HG03060 (cell line): ENCODE data around the gene PIF1.

Experiments
- ATAC-seq: cut with Tn5 transposase; IDR thresholded peaks from one replicate; pipeline ENCODE4 v1.9.1; 2021; ENCODE audit warnings: low read depth, moderate number of reproducible peaks; ENCODE audit not compliant: unreplicated experiment

The PIF1 gene, protein sequence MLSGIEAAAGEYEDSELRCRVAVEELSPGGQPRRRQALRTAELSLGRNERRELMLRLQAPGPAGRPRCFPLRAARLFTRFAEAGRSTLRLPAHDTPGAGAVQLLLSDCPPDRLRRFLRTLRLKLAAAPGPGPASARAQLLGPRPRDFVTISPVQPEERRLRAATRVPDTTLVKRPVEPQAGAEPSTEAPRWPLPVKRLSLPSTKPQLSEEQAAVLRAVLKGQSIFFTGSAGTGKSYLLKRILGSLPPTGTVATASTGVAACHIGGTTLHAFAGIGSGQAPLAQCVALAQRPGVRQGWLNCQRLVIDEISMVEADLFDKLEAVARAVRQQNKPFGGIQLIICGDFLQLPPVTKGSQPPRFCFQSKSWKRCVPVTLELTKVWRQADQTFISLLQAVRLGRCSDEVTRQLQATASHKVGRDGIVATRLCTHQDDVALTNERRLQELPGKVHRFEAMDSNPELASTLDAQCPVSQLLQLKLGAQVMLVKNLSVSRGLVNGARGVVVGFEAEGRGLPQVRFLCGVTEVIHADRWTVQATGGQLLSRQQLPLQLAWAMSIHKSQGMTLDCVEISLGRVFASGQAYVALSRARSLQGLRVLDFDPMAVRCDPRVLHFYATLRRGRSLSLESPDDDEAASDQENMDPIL

DNA sequence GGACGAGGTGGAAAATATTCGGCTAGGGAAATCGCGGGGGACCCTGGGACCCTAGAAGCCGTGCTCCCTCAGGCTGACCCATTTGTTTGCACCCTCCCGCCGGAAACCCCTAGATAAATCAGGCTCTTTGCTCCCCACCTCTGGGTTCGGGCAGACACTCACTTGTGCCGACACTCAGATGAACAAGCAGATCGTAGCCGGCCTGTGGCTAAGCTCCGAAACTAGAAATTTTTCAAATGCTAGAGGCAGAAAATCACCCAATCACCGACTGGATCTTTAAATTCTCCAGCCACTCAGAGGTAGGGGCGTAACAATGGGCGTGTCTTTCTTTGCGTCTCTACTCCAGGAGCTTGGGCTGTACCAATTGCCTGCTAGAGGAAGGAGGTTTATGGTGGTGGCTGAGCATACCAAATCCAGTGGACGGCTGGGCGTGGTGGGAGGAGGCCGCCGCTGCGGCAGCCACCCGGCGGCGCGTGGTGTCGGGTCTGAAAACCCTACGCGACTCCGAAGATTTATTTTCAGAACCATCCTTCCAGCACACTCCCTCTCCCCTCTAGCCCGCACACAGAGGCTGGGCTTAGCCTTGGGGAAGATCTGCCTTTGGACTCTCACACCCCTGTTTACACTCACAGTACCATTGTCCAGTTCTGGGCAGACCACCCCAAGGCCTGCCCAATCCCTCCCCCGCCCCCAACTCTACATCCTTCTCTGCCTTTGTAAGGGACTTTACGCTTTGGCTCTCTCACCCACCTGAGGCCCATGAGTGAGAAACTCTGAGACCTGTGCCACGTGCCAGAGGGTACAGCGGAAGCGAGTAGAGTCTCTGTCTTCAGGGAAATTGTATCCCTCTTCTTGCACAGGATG is at the start of gene PIF1:
Gene PIF1 (minus strand): TSS at position 217 of the 864 bp plus-strand sequence. CDS start 1,312 bp downstream, outside the sequence.
- ATAC-seq, result peak; percentile 81

DNA sequence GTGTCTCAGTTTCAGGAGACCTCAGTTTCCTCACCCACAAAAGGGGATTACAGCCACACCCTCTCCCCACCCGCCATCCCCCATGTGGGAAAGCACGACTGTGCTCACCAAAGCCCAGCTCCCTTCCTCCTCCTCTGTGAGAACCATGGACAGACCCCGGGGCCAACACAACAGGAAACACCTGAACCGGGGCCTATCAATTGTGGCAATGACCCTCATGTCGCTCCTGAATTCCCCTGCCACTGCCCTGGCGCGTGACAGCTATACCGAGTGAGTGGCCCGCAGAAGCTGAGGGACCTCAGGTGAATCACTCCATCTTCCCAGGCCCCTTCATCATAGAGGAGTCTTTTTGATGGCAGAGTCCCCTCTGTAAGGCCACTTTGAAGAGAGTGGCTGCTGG is 44.9 kb upstream of the PIF1 start:
- ATAC-seq, result no peak

- no peak for ATAC-seq
These were observed 44.1 kb upstream of the PIF1 start for GRCh38 chr15:64869501-64869900.

- no peak for ATAC-seq
These were observed 40.6 kb upstream of the PIF1 start for GRCh38 chr15:64865998-64866520.

DNA sequence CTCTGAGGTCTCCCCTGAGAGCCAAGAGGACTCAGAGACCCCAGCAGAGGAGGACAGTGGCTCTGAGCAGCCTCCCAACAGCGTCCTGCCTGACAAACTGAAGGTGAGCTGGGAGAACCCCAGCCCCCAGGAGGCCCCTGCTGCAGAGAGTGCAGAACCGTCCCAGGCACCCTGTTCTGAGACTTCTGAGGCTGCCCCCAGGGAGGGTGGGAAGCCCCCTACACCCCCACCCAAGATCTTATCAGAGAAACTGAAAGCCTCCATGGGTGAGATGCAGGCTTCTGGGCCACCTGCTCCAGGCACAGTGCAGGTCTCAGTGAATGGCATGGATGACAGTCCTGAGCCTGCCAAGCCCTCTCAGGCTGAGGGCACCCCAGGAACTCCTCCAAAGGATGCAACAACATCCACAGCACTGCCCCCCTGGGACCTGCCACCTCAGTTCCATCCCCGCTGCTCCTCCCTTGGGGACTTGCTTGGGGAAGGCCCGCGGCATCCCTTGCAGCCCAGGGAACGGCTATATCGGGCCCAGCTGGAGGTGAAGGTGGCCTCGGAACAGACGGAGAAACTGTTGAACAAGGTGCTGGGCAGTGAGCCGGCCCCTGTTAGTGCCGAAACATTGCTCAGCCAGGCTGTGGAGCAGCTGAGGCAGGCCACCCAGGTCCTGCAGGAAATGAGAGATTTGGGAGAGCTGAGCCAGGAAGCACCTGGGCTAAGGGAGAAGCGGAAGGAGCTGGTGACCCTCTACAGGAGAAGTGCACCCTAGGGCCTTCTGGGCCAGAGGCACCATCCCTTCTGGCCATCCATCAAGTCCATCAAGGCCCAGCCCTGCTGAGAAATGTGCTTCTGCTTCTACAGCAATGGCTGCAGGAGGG is 39.9 kb upstream of the PIF1 start:
- ATAC-seq, result no peak

DNA sequence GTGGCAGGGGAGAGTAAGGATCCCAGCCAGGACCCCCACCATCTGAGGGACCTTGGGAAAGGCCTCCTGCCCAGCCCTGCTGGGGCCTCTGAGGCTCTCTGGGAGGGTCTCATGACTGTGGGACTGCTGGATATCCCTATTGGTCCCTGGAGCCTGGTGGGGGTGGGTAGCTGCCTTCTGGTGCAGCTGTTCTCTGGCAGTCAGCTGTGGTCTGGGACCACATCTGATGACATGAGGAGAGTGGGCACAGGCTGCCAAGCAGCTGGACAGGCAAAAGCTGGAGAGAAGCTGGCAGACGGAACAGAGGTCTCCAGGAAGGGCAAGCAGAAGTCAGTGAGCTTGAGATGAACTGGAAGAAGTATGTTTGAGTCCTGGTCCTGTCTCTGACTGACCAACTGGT is 38.6 kb upstream of the PIF1 start:
- no peak for ATAC-seq

DNA sequence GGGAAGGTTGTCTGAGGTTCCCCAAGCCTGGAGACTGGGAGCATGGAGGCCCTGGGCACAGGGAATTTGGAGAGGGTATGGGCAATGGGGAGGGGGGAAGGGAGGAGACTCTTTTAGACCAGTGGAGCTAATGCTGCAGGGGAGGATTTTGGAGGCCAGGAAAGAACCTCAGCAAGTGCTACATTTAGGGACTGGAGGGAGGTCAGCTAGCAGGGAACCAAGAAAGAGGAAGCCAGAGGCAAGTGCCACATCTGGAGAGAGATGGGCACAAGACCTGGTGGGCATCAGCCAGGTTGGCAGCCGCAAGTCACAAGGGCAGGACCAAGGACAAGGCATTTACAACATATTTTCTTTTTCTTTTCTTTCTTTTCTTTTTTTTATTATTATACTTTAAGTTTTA is 37.0 kb upstream of the PIF1 start:
- no peak for ATAC-seq

- ATAC-seq, result no peak
These were observed 36.5 kb upstream of the PIF1 start for GRCh38 chr15:64861960-64862359.

GRCh38 chr15:64861331-64861730 is 35.9 kb upstream of the PIF1 start:
- no peak for ATAC-seq

GRCh38 chr15:64859226-64859625 is 33.8 kb upstream of the PIF1 start:
- no peak for ATAC-seq

DNA sequence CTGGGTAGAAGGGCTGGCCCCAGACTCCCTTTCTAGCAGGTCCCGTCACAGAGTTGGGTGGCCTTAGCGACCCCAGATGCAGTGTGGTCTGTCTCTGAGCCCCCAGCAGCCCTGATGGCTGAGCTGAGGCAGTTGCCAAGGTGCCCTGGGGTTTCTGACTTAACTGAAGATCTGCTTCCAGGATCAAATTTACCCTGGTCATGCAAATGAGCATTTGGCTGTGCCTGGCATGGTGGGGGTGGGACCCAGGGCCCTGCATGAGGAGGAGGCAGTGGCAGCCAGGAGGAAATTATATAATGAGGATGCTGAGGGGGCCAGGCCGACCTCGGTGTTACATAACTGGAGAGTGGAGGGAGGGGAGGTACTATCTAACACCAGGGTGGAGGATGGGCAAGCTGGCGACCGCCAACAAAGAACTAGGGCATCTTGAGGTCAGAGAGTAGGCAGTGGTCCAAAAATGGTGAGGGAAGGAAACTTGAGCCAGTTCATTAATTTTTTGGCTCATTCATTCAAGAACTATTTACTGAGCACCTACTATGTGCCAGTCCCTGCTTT is 32.7 kb upstream of the PIF1 start:
- ATAC-seq, result no peak

DNA sequence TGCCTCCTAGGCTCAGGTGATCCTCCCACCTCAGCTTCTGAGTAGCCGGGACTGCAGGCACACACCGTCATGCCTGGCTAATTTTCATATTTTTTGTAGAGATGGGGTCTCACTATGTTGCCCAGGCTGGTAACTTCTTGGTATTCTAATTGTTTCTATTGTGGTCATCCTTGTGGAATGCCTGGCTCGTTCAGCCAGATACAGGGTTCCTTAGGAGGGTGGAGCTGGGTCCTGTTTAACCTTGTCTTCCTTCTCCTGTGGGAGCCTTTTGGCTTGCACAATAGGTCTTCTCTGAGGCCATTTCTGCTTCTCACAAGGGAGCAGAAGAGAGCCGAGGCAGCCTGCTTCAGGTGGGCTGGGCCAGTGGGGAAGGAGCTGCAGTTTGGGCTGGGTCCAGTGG is 32.0 kb upstream of the PIF1 start:
- ATAC-seq, result no peak

DNA sequence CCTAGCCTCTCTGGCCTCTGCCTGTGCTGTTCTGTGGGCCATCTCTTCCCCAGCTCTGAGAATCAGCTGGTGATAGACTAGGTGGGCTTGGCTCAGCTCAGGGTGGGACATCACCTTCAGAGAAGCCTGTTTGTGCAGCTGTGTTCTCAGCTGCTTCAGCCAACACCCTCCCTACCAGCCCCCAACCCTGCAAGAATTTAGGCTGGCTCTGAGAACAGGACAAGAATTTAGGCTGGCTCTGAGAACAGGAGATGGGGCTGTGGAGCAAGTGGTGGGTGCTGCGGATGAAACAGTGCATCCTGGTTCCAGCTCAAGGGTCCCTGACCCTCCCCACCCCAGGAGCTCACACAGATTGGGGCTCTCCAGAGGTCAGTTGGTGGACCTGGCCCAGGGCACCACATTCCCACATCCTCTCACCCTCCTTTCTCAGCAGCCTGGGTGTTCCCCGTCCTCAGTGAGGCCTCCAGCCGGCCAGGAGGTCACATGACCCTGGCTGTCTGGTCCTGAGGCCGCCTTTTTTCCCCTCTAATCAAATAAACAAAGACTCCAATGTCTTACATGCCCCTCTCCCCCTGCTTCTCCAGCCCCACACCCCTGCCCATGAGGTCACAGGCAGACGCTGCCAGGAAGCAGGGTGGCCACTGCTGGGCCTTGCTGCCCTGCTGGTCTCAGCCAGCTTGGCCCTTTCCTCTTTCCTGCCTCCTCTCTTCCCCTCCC is 31.1 kb upstream of the PIF1 start:
- ATAC-seq, result no peak

GRCh38 chr15:64855205-64855975 is 29.9 kb upstream of the PIF1 start:
- no peak for ATAC-seq

- no peak for ATAC-seq
These were observed 29.1 kb upstream of the PIF1 start for GRCh38 chr15:64854526-64854925.

- ATAC-seq, result no peak
These were observed 28.6 kb upstream of the PIF1 start for GRCh38 chr15:64854041-64854440.

DNA sequence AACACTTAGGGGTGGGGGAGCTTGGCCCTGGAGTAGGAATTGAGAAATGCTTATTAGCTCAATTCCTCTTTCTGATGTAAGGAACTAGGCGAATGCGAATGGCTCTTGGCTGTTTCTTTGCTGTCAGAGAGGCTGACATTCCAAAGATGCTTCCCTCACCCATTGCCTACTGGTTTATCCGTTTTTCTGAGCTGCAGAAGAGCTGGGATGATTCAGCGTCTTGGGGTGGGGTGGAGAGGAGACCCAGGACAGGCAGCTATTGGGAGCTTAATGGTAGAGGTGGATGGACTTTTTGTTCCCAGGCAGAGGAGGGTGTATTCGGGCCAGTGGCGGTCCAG is 26.0 kb upstream of the PIF1 start:
- ATAC-seq, result no peak

GRCh38 chr15:64850778-64851502 is 25.5 kb upstream of the PIF1 start:
- ATAC-seq, result no peak
